LNCaP clone FGC (cell line): Measurements from ENCODE around the gene ISOC2.

ENCODE experiments used
- DNase-seq: peaks from one replicate; pipeline ENCODE4 v3.0.0-alpha.2; 2011; ENCODE audit warnings: low read depth
- H3K4me3 ChIP-seq: 2 replicates; pipeline ENCODE4 v1.5.1; 2011; ENCODE audit warnings: mild to moderate bottlenecking, low read depth, low read length, control low read depth
- TF ChIP-seq, protein P1 (sequence below): IDR thresholded peaks from 2 replicates; pipeline ENCODE4 v1.5.1; 2012; ENCODE audit warnings: mild to moderate bottlenecking; ENCODE audit not compliant: control insufficient read depth, insufficient read depth; ENCODE audit errors: extremely low read depth

The ISOC2 gene

DNA sequence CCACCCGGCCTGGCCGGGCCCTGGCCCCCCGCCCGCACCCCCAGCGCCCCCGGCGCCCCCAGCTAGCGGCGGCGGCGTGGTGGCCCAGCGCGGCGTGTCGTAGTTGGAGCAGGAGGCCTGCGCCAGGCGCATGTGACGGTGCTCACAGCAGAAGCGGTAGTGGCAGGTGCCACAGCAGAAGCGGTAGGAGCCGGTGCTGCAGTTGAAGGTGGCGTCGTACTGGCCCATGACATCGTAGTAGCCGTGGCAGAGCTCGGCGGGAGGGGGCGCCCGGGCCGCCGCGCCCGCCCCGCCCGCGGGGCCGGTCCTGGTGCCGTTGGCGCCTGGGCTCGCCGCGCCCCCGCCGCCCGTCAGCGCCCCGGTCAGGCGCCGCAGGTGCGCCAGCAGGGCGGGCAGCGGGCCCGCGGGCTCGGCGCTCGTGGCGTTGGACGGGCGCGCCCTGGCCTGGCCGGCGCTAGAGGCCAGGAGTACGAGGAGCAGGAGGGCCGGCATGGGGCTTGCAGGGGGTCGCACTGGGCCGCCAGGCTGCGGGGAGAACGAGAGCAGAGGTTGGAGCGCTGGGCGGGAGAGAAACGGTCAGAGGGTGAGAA lies 19.0 kb downstream of the ISOC2 start:
- H3K4me3 ChIP-seq = no peak overlapping the region
- no peak for DNase-seq
- TF ChIP-seq, protein P1, sequence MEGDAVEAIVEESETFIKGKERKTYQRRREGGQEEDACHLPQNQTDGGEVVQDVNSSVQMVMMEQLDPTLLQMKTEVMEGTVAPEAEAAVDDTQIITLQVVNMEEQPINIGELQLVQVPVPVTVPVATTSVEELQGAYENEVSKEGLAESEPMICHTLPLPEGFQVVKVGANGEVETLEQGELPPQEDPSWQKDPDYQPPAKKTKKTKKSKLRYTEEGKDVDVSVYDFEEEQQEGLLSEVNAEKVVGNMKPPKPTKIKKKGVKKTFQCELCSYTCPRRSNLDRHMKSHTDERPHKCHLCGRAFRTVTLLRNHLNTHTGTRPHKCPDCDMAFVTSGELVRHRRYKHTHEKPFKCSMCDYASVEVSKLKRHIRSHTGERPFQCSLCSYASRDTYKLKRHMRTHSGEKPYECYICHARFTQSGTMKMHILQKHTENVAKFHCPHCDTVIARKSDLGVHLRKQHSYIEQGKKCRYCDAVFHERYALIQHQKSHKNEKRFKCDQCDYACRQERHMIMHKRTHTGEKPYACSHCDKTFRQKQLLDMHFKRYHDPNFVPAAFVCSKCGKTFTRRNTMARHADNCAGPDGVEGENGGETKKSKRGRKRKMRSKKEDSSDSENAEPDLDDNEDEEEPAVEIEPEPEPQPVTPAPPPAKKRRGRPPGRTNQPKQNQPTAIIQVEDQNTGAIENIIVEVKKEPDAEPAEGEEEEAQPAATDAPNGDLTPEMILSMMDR = no peak

DNA sequence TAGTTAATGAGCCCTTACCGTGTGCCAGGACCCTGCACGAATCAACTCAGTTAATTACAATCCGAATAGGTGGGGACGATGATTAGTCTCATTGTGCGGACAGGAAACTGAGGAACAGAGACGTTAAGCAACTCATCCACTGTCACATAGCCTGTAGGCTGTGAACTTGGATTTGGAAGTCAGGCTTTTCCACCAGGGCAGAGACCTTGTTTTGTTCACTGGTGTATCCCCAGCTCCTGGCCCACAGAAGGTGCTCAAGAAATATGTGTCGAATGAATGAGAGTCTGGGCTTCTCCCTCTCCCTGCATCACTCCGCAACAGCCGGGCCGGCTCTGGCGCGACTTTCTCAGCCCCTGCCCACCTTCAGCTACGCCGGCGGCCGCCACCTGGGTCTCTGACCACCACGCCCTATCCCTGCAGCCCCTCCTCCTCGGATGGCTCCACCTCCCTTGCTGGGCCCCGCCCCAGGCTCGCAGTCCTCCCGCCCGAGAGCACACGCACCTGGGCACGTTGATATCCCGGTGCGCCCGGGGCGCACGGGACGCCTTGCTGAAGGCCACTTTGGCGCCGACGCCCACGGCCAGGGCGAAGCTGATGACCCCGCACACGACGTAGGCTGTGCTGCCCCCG lies 19.6 kb downstream of the ISOC2 start:
- TF ChIP-seq, protein P1 = no peak
- DNase-seq = no peak
- no peak overlapping the region for H3K4me3 ChIP-seq

DNA sequence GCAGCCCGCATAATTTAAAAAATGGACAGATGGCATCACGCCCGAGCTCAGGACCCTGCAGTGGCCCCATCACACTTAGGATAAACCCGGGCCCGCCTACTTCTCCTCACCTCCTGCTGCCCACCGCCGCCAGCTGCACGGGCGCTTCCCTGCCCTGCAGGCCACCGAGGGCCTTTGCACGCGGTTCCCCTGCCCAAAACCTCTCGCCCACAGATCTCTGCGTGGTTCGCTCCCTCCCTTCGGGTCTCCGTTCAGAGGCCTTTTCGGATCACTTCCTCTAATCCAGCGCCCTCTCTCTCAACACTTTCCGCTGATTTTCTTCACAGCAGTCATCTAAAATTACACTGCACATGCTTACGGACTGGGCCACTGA lies 20.1 kb downstream of the ISOC2 start:
- DNase-seq = no peak
- H3K4me3 ChIP-seq = no peak overlapping the region
- TF ChIP-seq, protein P1 = no peak

DNA sequence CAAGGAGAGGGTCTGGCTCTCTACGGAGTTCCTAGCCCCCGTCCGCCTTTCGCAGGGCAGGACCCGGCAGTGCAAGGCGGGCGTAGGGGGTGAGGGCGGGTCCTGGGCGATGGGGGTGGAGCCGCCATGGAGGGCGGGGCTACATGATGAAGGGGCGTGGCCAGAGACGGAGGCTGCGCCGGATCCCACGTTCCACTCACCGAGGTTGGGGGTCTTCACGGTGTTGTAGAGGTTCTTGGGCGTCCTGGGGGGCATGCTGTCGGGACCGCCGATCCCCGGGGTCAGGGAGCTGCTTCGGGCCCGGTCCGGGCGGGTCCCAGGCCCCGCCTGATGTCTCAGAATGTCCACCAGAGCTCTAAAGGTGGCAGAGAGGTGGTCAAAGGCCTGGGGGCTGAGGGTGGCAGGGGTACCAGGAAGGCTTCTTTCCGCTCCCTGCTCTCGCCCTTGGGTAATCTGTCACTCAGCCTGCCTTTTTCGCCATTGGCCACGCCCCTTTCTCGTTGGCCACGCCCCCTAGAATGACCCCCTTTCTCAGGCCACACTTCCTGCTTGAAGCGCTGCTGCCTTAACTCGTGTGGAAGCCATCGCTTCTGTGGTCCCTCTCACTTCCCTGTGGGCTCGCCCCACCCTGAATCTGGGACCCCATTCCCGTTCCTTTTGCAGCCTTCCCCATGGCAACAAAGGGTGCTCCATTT lies 20.9 kb downstream of the ISOC2 start:
- H3K4me3 ChIP-seq = no peak overlapping the region
- TF ChIP-seq, protein P1 = no peak
- no peak for DNase-seq

DNA sequence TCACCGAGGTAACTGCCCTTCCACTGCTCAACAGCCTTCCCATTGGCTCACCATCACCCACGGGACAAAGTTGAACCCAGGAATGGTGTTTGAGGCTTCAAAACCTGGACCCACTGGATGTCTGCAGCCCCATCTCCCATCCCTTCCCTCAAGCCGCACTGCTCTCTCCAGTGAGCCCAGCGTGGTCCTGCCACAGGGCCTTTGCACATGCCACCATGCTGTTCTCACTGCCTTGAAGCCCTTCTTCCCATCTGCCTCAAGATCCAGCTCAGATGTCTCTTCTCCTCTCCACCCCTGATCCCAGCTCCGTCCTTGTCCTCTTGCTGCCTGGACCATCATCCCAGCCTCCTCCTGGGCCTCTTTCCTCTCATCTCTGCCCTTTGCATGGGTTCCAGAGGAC lies 22.4 kb downstream of the ISOC2 start:
- DNase-seq = no peak

DNA sequence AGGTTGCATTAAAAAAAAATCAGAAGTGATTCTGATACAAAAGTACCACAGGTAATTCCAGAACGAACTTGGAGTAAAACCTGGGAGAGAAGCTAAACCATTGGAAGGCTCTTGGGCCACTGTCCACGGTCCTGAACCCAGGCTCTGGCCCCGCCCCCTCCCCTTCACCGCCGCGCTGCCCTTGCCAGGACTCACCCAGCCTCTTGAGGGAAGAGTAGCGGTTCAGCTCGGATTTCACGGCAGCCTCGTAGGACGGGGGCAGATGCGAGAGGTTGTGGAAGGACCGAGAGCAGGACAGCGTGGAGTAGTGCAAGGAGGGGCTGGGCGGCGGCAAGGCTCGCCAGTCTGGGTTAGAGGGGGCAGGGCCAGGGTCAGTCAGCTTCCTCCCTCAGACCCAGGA lies 24.0 kb downstream of the ISOC2 start:
- TF ChIP-seq, protein P1 = no peak
- no peak for DNase-seq
- H3K4me3 ChIP-seq = no peak overlapping the region

More for the DNA sequence above, 22.4 kb downstream of the ISOC2 start:
- TF ChIP-seq, protein P1 = no peak
- no peak overlapping the region for H3K4me3 ChIP-seq
